Thyroid gland (tissue), 4 donors: Measurements from ENCODE around the gene RFX1. TPM values are rescaled to one million over a fixed set of nuclear protein-coding genes. Genes with fewer than 3 reads are reported as not detected.

Source experiments
- DNase-seq, 2 donors: peaks; one replicate each; pipeline ENCODE4 v3.0.0-alpha.2; 2019
- H3K27ac ChIP-seq, 3 donors: fragments of 200-600 bp; sonication (generic); 1 replicate in 2 of 3; 2 replicates in 1 of 3; pipeline ENCODE4 v1.5.1; 2016 to 2019; ENCODE audit warnings: mild to moderate bottlenecking in 1 of 3, moderate library complexity in 1 of 3
- H3K27me3 ChIP-seq: fragments of 200-600 bp; sonication (generic); one replicate; pipeline ENCODE4 v1.5.1; 2019
- H3K36me3 ChIP-seq, 2 donors: fragments of 200-600 bp; sonication (generic); one replicate each; pipeline ENCODE4 v1.5.1; 2016 to 2019
- H3K4me1 ChIP-seq, 2 donors: fragments of 200-600 bp; sonication (generic); one replicate each; pipeline ENCODE4 v1.5.1; 2017 to 2019
- H3K4me3 ChIP-seq, 3 donors: fragments of 200-600 bp; sonication (generic); replicated peaks in 1 of 3; 1 replicate in 2 of 3; 2 replicates in 1 of 3; pipeline ENCODE4 v1.5.1; 2016; ENCODE audit warnings: mild to moderate bottlenecking in 1 of 3
- H3K9me3 ChIP-seq: fragments of 200-600 bp; sonication (generic); one replicate; pipeline ENCODE4 v1.5.1; 2017
- CTCF ChIP-seq, 6 experiments: fragments of 200-600 bp in 3 of 6; fragments of 450-650 bp in 3 of 6; sonication (generic) in 3 of 6; IDR thresholded peaks; one replicate each; pipeline ENCODE4 v1.5.1; 2016 to 2019; ENCODE audit warnings: antibody characterized with exemption in 6 of 6, mild to moderate bottlenecking in 2 of 6, inconsistent platforms in 1 of 6, moderate library complexity in 1 of 6
- POLR2A ChIP-seq, 2 donors: fragments of 450-650 bp; IDR thresholded peaks; one replicate each; pipeline ENCODE4 v1.6.1; 2017; ENCODE audit warnings: antibody characterized with exemption in 2 of 2, mild to moderate bottlenecking in 2 of 2, moderate library complexity in 1 of 2
- WGBS, 2 donors: methylation state at CpG; one replicate each; pipeline ENCODE4 v1.1.5; 2017; 5-methylcytosine and 5-hydroxymethylcytosine counted together
- intact Hi-C: fragments of 100-400 bp; cut with DNase I; formaldehyde crosslinking; loops from one replicate; pipeline ENCODE4 v1.15.1; 2023
- total RNA-seq, 4 donors: library from RNA; depleted of rRNA; stranded (reverse); fragments of >200 nt; gene quantifications; one replicate each; pipeline ENCODE4 v1.2.3, GENCODE V29; 2016

RFX1 gene
- total RNA-seq, 4 donors from 2014 or later: 4.8 to 9.1 (median 9.1) TPM

- H3K4me3 ChIP-seq: no peak overlapping the region
- no peaks in the 10 kb centered on the region for H3K27me3 ChIP-seq
- no peaks in the 10 kb centered on the region for H3K9me3 ChIP-seq
- no peak for TF ChIP-seq POLR2A (IDR thresholded peaks at IDR 0.05)
- H3K27ac ChIP-seq: no peak overlapping the region
- WGBS, 2 donors: 90 to 93% methylated on average over 10 to 14 of the region's 14 CpGs
- H3K4me1 ChIP-seq: peaks cover 5 to 7% of the 10 kb centered on the region in 2 donors
- H3K36me3 ChIP-seq: peaks cover 0 to 10% of the 10 kb centered on the region in 2 donors
- no peak for DNase-seq
- intact Hi-C loops: no loop called here
Observed at GRCh38 chr19:13995878-13996765, 10.0 kb downstream of the RFX1 start.

GRCh38 chr19:13995017-13995728 is 10.9 kb downstream of the RFX1 start:
- Histone ChIP-seq H3K27ac (no peak overlapping the region), H3K4me3 (no peak overlapping the region), H3K4me1 (no peaks in the 10 kb centered on the region), H3K9me3 (no peaks in the 10 kb centered on the region), H3K36me3 (peaks cover 0 to 11% of the 10 kb centered on the region in 2 donors), H3K27me3 (no peaks in the 10 kb centered on the region)
- no peak for DNase-seq
- intact Hi-C loops: no loop called here
- TF ChIP-seq CTCF (IDR thresholded peaks at IDR 0.05): no peak
- WGBS, 2 donors: 90 to 91% methylated on average over 8 to 11 of the region's 13 CpGs

GRCh38 chr19:13993590-13994300 is 12.4 kb downstream of the RFX1 start:
- H3K4me3 ChIP-seq: no peak overlapping the region
- intact Hi-C loops: no loop called here
- TF ChIP-seq POLR2A (IDR thresholded peaks at IDR 0.05) (no peak), CTCF (IDR thresholded peaks at IDR 0.05) (no peak)
- no peaks in the 10 kb centered on the region for H3K9me3 ChIP-seq
- H3K27me3 ChIP-seq: no peaks in the 10 kb centered on the region
- no peaks in the 10 kb centered on the region for H3K4me1 ChIP-seq
- 85 to 86% methylated on average over 16 to 22 of the region's 22 CpGs for WGBS, 2 donors
- DNase-seq: no peak
- no peak overlapping the region for H3K27ac ChIP-seq
- peaks cover 0 to 11% of the 10 kb centered on the region in 2 donors for H3K36me3 ChIP-seq

- 97% methylated on average over 7 of the region's 7 CpGs for WGBS, 2 donors
- Histone ChIP-seq H3K27ac (no peak overlapping the region), H3K9me3 (no peaks in the 10 kb centered on the region), H3K4me1 (peaks cover 9 to 12% of the 10 kb centered on the region in 2 donors), H3K4me3 (no peak overlapping the region), H3K27me3 (no peaks in the 10 kb centered on the region), H3K36me3 (peaks cover 0 to 11% of the 10 kb centered on the region in 2 donors)
- no peak for TF ChIP-seq CTCF (IDR thresholded peaks at IDR 0.05)
- TF ChIP-seq POLR2A (IDR thresholded peaks at IDR 0.05): no peak
- no peak for DNase-seq
- intact Hi-C loops: no loop called here
Observed at GRCh38 chr19:13992025-13992424, 14.1 kb downstream of the RFX1 start.

- H3K36me3 ChIP-seq: peaks cover 0 to 11% of the 10 kb centered on the region in 2 donors
- TF ChIP-seq CTCF (IDR thresholded peaks at IDR 0.05) (no peak), POLR2A (IDR thresholded peaks at IDR 0.05) (no peak)
- peaks cover 25 to 31% of the 10 kb centered on the region in 2 donors for H3K4me1 ChIP-seq
- DNase-seq: no peak
- no peak overlapping the region for H3K4me3 ChIP-seq
- intact Hi-C loops: no loop called here
- no peak overlapping the region for H3K27ac ChIP-seq
- H3K9me3 ChIP-seq: no peaks in the 10 kb centered on the region
- 88% methylated on average over 8 of the region's 8 CpGs for WGBS, 2 donors
- H3K27me3 ChIP-seq: no peaks in the 10 kb centered on the region
Observed at GRCh38 chr19:13990085-13990484, 16.0 kb downstream of the RFX1 start.
